HG02840 (cell line): Measurements from ENCODE around the gene HS6ST3.

Experiments used
- ATAC-seq: cut with Tn5 transposase; IDR thresholded peaks from one replicate; pipeline ENCODE4 v1.9.1; 2021; ENCODE audit warnings: mild to moderate bottlenecking, moderate library complexity, moderate number of reproducible peaks; ENCODE audit not compliant: unreplicated experiment, low FRiP score

Gene HS6ST3

GRCh38 chr13:96294930-96295881 is 205.3 kb downstream of the HS6ST3 start:
- no peak for ATAC-seq

GRCh38 chr13:96297360-96297759 is 207.5 kb downstream of the HS6ST3 start:
- no peak for ATAC-seq

GRCh38 chr13:96299235-96299634 is 209.3 kb downstream of the HS6ST3 start:
- ATAC-seq: no peak

- ATAC-seq: no peak
Measured at GRCh38 chr13:96308568-96308967, 218.7 kb downstream of the HS6ST3 start.

GRCh38 chr13:96314974-96315373 is 225.1 kb downstream of the HS6ST3 start:
- no peak for ATAC-seq

- no peak for ATAC-seq
Measured at GRCh38 chr13:96338030-96338429, 248.1 kb downstream of the HS6ST3 start.

- ATAC-seq: no peak
Measured at GRCh38 chr13:96342286-96342685, 252.4 kb downstream of the HS6ST3 start.

- no peak for ATAC-seq
Measured at GRCh38 chr13:96342852-96343465, 253.1 kb downstream of the HS6ST3 start.

- ATAC-seq: no peak
Measured at GRCh38 chr13:96346921-96347320, 257.0 kb downstream of the HS6ST3 start.

GRCh38 chr13:96373597-96373996 is 283.7 kb downstream of the HS6ST3 start:
- no peak for ATAC-seq

- ATAC-seq: no peak
Measured at GRCh38 chr13:96377835-96378234, 287.9 kb downstream of the HS6ST3 start.

- no peak for ATAC-seq
Measured at GRCh38 chr13:96379967-96380366, 290.1 kb downstream of the HS6ST3 start.

GRCh38 chr13:96381681-96382080 is 291.8 kb downstream of the HS6ST3 start:
- no peak for ATAC-seq

GRCh38 chr13:96388598-96388997 is 298.7 kb downstream of the HS6ST3 start:
- no peak for ATAC-seq

GRCh38 chr13:96391606-96392005 is 301.7 kb downstream of the HS6ST3 start:
- no peak for ATAC-seq

- no peak for ATAC-seq
Measured at GRCh38 chr13:96397807-96398206, 307.9 kb downstream of the HS6ST3 start.

- ATAC-seq: no peak
Measured at GRCh38 chr13:96398486-96398885, 308.6 kb downstream of the HS6ST3 start.

- ATAC-seq: no peak
Measured at GRCh38 chr13:96403241-96403640, 313.3 kb downstream of the HS6ST3 start.

GRCh38 chr13:96403651-96404050 is 313.7 kb downstream of the HS6ST3 start:
- ATAC-seq: no peak

GRCh38 chr13:96415831-96416385 is 326.0 kb downstream of the HS6ST3 start:
- ATAC-seq: no peak

- no peak for ATAC-seq
Measured at GRCh38 chr13:96417939-96418685, 328.2 kb downstream of the HS6ST3 start.
